Measurements from ENCODE around the gene MYH14.

Gene MYH14

GRCh38 chr19:50191216-50191615 is 12.2 kb upstream of the MYH14 start:
- H3K4me3 ChIP-seq (ENCODE audit: low read length) = no peak overlapping the region

GRCh38 chr19:50192463-50193211 is 10.8 kb upstream of the MYH14 start:
- TF ChIP-seq CTCF (conservative IDR thresholded peaks at IDR 0.05; ENCODE audit: low read depth, low read length) = no peak
- DNase-seq (ENCODE audit: low read depth) = no peak
- no peak overlapping the region for H3K4me3 ChIP-seq (ENCODE audit: low read length)

More at GRCh38 chr19:50191216-50191615, 12.2 kb upstream of the MYH14 start:
- TF ChIP-seq CTCF (conservative IDR thresholded peaks at IDR 0.05; ENCODE audit: low read depth, low read length) = no peak
- DNase-seq (ENCODE audit: low read depth) = no peak

GRCh38 chr19:50195224-50195623 is 8.2 kb upstream of the MYH14 start:
- no peak for DNase-seq (ENCODE audit: low read depth)
- TF ChIP-seq CTCF (conservative IDR thresholded peaks at IDR 0.05; ENCODE audit: low read depth, low read length) = no peak
- H3K4me3 ChIP-seq (ENCODE audit: low read length) = no peak overlapping the region

- H3K4me3 ChIP-seq (ENCODE audit: low read length) = no peak overlapping the region
- no peak for TF ChIP-seq CTCF (conservative IDR thresholded peaks at IDR 0.05; ENCODE audit: low read depth, low read length)
- DNase-seq (ENCODE audit: low read depth) = no peak
These were observed 7.0 kb upstream of the MYH14 start for GRCh38 chr19:50196322-50196932.

GRCh38 chr19:50197348-50197747 is 6.1 kb upstream of the MYH14 start:
- no peak overlapping the region for H3K4me3 ChIP-seq (ENCODE audit: low read length)
- no peak for TF ChIP-seq CTCF (conservative IDR thresholded peaks at IDR 0.05; ENCODE audit: low read depth, low read length)
- DNase-seq (ENCODE audit: low read depth) = no peak

- no peak for DNase-seq (ENCODE audit: low read depth)
- no peak for TF ChIP-seq CTCF (conservative IDR thresholded peaks at IDR 0.05; ENCODE audit: low read depth, low read length)
- no peak overlapping the region for H3K4me3 ChIP-seq (ENCODE audit: low read length)
These were observed 4.8 kb upstream of the MYH14 start for GRCh38 chr19:50198431-50199258.

Data from retinal pigment epithelial cell (primary cell).